Measurements from ENCODE around the gene CUBN.

Gene CUBN

DNA sequence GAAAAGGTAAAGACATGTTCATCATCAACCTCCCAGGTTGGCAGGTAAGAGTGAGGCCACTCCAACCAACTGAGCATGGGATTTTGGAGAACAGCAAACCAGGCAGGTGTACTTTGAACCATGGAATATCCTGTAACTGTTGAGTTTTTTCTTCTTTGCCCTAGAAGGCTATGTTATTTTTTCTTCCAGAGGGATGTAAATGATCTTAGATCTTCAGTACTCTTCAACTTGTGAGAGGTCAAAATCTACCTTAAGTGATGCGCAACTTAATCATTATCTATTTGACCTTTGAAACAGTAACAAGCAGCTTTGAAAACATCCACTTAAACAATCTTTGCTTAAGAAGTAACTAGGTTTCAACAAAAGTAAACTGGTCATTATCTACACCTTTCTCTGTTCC lies at the start of gene CUBN:
TSS of gene CUBN (minus strand) at position 71 of the 400 bp plus-strand sequence. CDS start at position 25, 46 bp downstream.
- in situ Hi-C loops (cut with HindIII; ENCODE audit: low sequenced_read_pairs), result no loop called here

DNA sequence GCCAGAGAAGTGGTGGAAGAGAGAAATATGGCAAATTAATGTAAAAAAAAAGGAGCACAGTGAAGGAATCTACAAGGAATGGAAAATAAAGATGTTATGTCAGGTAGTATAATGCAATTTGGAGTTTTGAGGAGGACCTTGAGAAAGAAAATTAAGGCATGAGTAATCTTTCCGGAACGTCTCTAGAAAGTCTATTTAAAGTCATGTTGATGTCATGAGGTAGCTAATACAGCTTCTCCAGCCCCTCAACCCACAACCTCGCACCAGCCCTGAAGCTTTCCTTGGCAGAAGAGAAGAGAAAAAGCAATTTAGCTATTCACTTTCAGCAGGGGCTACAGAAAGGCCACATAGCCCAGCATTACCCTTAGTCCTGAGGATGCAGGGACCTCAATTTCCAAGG lies 49.4 kb upstream of the CUBN start:
- in situ Hi-C loops (cut with HindIII; ENCODE audit: low sequenced_read_pairs), result no loop called here

DNA sequence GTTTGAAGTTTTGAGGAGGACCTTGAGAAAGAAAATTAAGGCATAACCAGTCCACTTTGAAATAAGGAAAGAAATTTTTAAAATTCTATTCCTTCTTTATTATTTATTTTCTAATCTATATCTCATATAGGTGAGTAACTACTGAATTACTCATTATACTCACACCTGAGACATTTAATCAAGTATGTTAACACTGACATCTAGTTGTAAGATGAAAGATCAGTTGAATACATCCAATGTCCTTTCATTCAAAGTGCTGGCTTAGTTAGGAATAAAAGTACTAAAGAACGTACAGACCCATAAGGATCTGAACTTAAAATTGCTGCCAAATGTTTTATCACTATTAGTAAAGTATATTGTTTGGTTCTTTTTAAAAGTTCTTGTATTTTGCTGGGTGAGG lies 48.4 kb upstream of the CUBN start:
- in situ Hi-C loops (cut with HindIII; ENCODE audit: low sequenced_read_pairs), result no loop called here

DNA sequence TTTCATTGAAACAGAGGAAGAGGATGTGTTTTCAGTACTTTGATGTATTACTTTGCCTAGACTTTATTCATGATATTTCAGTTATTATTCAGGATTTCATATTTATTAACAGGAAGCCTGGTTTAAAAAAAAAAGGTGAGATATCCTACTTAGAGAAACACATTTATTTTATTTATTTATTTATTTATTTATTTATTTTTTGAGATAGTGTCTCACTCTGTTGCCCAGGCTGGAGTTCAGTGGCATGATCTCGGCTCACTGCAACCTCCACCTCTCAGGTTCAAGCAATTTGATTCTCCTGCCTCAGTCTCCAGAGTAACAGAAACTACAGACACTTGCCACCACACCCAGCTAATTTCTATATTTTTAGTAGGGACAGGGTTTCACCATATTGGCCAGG lies 47.4 kb upstream of the CUBN start:
- in situ Hi-C loops (cut with HindIII; ENCODE audit: low sequenced_read_pairs), result no loop called here

DNA sequence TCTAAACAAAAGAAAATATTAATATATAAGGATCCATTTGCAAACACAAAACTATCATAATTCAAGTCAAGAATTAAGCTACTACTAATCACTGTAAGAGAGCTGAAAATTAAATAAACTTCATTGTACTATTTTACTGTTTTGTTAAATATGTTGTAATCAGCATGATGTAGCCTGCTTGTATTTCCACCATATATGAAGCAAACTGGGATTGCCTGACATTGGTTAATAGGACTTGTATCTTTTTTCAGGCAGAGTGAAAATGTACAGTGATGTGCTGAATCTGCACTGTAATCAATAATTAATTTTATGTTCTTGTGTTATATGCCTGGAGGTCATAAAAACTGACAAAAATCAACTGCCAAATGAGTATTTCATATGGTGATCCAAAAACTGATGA lies 46.5 kb upstream of the CUBN start:
- in situ Hi-C loops (cut with HindIII; ENCODE audit: low sequenced_read_pairs), result no loop called here

DNA sequence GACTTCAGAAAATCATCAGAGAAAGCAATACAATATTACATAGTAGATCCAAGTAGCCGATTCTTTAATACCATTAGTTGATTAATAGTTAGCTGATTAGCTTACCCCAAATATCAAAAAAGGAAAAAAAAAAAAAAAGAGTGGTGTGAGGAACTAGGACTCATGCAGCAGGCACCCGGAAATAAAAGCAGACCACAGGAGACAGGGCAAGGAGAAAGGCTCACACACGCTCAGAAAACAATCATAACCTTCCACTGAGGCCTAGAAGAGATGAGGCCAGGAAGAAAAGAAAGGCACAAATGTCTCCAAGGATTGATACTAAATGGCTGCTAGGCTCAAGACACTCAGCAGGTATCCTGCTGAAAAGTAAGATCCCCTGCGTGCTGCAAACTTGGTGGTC lies 45.9 kb upstream of the CUBN start:
- in situ Hi-C loops (cut with HindIII; ENCODE audit: low sequenced_read_pairs), result no loop called here

DNA sequence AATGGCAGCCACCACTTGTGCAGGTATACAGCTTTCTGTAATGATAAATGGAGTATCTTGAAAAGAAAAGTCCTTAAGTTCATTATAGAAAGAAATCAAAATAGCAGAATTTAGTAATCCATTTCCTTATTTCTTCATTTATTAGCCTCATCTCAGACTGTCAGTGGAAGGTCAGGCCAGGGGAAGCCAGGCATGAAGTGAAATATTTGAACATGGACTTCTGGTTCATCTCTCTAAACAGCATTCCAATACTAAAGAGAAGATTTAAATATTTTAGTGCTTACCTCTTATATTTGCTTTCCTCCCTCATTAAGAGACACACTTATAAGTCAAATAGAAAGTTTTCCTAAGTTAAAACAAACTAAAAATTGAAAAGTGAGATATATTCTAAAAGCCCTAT lies 45.0 kb upstream of the CUBN start:
- in situ Hi-C loops (cut with HindIII; ENCODE audit: low sequenced_read_pairs), result no loop called here

DNA sequence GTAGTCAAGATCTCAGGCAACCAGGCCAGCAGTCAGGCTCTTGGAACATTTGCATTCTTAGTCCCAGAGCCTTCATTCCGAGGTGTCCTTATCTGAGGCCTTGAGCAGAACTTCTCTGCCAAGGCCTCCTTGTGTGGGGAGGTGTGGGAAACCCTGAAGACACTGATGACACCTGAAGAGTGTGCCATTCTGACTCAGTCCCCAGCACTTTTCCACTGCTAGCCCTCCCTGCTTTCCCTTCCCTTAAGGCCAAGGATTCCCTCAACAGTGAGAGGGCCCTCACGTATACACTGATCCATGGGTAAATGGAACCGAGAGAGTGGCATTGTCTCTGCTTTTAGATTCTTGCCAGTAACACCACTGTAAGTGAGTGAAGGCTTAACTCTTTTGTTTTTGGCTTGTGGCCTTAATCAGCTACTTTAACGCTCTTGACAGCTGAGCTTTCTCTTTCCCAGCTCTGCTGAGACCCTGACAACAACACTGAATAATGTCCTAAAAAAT lies 41.6 kb upstream of the CUBN start:
- in situ Hi-C loops (cut with HindIII; ENCODE audit: low sequenced_read_pairs), result no loop called here

DNA sequence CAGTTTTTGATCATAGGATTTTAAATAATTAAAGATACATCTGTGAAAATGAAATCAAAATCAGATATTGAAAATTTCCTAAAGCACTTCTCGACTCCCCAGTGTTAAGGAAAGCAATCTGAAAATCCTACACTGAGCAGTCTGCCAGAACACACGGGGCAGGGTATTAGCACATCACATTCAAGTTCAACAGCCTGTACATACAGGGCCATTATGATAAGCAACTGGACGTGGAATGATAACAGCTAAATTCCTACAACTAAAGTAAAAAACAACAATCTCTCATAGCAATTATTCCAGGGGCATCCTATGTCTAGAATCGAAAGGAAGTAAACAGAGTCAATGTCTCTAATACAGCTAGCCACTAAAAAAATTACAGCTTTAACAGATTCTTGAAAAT lies 40.2 kb upstream of the CUBN start:
- in situ Hi-C loops (cut with HindIII; ENCODE audit: low sequenced_read_pairs), result no loop called here

DNA sequence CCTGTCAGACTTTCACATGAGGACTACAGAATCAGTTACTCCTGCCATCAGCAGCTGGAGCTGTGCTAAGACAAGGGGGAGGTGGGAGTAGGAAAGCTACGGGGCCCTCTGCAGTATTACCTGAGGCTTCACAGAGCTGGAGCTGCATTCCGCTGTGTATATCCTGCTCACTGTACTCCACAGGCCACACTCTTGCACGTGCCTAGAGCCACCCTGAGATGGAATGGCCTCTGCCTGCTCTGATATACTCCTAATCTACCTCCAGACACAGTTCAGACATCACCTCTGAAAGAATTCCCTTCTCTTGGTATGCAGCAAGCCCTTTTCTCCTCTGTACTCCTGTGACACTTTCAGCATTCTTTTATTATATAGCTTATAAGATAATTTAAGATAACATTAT lies 37.1 kb upstream of the CUBN start:
- in situ Hi-C loops (cut with HindIII; ENCODE audit: low sequenced_read_pairs), result no loop called here

DNA sequence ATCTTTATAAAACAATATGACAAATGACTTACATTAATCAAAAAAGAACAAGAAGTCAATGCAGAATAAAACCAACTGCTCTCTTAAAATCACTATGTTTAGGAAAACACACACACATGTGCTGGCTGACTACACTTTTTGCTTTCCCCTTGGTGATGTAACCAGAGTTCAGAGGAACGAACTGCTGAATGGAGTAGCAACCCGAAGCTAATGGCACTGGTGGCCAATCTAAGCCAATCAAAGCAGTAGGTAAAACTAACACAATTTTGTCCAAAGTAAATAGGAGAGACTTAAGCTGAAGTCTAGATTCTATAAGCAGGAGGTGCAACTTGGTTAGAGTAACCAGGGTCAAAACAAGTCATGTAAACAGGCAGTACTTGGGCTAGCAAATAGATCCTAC lies 33.2 kb upstream of the CUBN start:
- in situ Hi-C loops (cut with HindIII; ENCODE audit: low sequenced_read_pairs), result no loop called here

DNA sequence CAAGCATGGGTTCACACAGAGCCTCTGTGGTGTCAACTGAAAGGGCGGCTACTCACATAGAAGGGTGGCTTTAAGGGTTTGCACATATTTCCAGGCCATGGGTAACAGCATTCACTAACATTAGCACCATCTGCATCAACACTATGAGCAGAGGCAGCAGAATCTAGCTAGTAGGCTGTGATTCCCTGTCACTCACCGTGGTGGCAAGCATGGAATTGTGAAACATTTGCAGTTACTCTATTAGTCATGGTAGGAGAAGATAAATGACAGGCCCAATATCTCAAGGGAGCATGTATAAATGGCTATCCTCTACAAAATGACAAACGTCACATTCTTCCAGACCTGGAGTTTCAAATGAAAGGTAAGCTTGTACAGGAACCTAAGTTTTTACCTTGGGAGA lies 32.2 kb upstream of the CUBN start:
- in situ Hi-C loops (cut with HindIII; ENCODE audit: low sequenced_read_pairs), result no loop called here

DNA sequence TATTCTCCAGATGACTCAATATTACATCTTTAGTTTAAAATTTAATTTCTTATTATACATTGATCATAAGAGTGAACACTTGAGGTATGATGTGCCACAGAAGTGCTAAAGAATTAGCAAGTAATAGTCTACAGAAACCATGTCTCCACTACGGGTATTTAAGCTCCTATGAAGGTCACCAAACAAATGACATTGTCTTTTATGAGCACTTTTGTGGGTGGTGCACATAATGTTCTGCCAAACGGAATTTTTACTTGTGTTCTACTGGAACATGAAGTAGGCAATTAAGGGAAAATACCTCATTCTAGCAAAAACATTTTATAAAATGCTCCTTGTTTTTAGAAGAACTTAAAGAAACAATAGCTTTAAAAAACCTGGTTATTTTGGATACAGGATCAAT lies 27.4 kb upstream of the CUBN start:
- in situ Hi-C loops (cut with HindIII; ENCODE audit: low sequenced_read_pairs), result no loop called here

DNA sequence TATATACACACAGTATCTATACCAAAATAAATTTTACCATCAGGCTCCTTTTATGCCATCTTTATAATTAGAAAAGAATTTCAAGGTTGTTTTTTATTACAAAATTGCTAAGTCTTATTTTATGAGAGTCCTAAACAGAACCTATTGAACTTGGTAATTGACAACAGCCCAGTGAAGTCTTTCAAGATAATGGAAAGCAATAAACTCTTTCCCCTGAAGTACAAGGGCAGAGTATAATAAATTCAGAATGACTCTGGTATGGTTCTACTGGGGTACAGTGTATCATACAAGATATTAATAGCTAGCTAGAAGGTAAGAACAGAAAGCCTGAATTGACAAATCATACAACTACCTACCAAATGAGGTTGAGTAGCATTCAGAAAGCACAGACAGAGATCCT lies 26.2 kb upstream of the CUBN start:
- in situ Hi-C loops (cut with HindIII; ENCODE audit: low sequenced_read_pairs), result no loop called here

DNA sequence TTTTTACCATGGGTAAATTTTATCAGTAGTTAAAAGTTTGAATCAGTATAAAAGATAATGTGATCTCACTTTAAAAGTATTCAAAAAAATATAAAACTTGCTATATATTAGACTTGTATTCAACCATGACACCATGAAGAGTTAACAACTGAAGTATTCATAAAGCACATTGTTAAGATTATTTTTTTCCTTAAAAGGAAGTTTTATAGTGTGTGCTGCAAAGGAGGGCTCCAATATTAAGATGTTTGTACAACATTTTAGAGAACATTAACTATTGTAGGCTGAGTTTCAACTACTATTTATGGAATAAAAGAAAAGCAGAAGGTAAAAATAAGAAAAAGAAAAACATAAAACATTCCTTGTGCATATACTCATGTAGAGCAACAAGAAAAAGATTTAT lies 24.5 kb upstream of the CUBN start:
- in situ Hi-C loops (cut with HindIII; ENCODE audit: low sequenced_read_pairs), result no loop called here

DNA sequence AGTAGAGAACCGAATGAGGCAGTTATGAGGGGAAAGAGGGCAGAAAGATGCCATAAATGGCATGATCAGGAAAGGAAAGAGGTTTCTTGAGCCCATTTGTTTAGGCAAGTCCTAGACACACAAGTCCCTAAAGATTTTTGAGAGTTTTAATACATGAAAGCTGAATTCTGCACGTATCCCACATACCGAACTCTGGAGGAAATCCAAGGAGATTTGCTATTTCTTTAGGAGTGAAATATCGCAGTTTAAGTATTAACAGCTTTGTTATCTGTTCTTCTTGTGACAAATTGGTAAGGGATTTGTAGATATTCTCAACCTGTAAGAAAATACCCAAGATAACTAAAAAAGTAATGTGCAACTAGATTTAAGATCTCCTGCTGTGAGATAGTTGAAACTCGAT lies 23.7 kb upstream of the CUBN start:
- in situ Hi-C loops (cut with HindIII; ENCODE audit: low sequenced_read_pairs), result no loop called here

DNA sequence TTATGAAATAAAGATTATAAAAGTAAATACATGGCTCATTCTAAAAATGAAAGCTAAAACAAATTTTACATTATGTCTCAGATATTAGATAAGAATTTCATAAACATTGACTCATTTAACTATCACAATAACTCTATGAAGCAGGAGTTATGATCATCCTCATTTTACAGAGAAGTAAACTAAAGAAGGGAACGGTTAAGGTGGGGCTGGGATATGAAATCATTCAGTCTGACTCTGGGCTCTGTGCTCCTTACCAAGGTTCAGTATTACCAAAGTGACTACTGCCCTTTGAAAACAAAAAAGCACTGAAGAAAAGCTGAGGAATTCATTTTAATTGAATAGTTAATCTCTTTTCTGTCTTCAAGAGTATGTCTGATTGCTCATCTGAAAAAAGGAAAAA lies 22.1 kb upstream of the CUBN start:
- in situ Hi-C loops (cut with HindIII; ENCODE audit: low sequenced_read_pairs), result no loop called here

DNA sequence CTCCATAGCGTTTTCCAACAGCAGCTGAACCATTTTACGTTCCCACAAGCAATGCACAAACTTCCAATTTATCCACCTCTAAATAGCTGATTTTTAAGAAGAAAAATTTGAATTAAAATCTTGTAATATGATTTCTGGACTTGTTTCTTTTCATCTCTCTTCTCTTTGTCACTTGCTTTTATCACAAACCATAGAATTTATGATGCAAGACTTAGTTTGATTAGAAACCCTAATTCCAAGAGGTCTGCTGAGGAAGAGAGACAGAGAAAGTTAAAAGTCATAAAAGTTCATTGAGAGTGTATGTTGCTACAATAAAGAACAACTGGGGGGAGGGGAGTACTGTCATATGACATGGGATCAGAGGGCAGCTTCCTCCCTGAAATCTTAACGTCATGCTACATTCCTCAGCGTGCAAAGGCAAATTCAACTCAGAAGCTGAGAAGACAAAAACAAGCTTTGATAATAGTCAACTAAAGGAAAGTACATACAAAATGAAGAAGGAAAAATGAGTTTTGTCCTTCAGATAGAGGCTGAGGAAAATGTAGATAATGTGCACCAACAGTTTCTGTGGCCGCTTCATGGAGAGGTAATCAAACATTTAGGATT lies 18.4 kb upstream of the CUBN start:
- in situ Hi-C loops (cut with HindIII; ENCODE audit: low sequenced_read_pairs), result no loop called here

DNA sequence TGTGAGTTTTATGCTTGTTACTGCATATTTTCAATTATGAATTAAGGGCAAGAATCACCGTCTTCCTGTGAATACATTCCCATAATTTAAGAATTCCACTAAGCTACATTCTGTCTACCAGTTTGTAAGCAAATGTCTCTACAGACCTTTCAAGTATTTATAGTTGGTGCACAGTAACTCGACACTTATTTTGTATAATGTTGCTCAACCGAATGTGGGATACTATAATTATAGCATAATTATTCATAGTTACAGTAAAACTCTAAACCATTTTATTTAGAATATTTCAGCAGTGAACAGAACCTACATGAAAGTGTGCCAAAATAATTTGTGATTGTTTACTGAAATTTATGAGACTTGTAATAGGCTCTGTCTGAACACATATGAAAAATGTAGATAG lies 17.3 kb upstream of the CUBN start:
- in situ Hi-C loops (cut with HindIII; ENCODE audit: low sequenced_read_pairs), result no loop called here

DNA sequence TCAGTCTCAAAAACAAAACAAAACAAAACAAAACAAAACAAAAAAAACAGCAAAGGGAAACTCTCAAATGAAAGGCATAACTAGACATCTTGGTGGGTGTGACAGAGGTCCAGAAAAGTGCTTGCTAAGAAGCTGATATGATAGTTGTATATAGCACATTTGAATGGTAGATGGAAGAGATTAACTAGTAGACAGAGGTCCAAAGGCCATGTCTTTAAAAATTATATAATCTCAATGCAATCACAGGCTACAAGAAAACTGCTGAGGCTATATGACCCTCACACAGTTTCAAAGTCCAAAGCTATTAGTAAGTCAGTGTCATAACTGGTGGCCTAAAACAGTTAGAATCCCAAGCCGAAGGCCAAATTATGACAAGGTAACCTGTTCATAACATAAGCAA lies 15.6 kb upstream of the CUBN start:
- in situ Hi-C loops (cut with HindIII; ENCODE audit: low sequenced_read_pairs), result no loop called here

DNA sequence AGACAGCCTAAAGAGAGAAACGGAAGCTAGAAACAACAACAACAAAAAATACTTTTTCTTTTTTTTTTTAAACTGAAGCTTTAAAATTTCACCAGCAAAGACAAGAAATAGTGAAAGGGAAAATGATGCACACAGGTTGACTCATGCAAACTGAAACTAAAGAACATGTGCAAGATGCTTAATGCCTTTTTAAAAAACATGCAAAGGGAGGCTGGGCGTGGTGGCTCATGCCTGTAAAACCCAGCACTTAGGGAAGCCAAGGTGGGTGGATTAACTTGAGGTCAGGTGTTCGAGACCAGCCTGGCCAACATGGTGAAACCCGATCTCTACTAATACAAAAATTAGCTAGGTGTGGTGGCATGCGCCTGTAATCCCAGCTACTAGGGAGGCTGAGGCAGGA lies 15.1 kb upstream of the CUBN start:
- in situ Hi-C loops (cut with HindIII; ENCODE audit: low sequenced_read_pairs), result no loop called here

DNA sequence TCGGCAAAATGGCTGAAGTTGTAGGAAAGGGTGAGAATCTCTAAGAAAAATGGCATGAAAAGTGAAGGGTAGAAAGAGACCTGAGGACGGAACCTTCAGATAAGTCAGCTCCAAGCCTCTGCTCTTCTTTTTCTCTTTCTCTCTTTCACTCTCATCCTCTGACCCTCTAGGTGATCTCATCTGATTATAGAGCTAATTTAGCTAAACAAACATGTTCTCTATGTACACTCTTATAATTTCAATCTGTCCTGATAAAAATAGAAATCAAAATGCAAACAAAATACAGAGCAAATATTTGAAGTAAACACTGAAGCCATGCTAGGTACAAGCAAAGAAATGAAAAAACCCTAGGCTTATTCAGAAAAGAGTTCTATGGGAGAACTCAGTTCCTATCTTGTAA lies 14.4 kb upstream of the CUBN start:
- in situ Hi-C loops (cut with HindIII; ENCODE audit: low sequenced_read_pairs), result no loop called here

DNA sequence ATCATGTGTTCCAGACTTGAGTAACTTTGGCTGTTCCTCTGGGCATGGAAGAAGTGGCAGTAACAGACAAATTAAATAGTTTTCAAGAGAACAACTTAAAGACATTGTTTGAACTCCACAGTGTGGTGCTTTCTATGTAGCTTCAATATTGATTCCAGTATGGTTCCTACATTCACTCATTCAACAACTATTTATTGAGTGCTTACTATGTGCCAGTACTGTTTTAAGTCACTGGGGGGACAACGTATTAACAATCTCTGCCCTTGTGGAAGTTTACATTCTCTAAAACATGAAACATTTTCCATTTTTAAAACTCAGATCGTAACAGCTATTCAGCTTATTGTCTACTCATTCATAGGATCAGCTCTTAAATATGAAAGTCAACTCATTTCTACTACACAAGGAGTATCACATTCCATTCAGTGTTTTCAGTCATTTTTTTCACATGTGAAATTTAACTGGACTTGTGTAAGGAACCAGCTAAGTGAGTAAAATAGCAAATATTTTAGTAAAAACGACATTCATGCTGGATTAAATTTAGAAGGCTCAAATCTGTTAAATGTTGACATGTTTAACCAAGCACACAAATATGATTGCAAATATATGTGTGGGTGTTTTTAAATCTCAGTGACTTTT lies 13.6 kb upstream of the CUBN start:
- in situ Hi-C loops (cut with HindIII; ENCODE audit: low sequenced_read_pairs), result no loop called here

Data from DLD1 (cell line).